ENCODE data around the gene RPUSD1.

The RPUSD1 gene

DNA sequence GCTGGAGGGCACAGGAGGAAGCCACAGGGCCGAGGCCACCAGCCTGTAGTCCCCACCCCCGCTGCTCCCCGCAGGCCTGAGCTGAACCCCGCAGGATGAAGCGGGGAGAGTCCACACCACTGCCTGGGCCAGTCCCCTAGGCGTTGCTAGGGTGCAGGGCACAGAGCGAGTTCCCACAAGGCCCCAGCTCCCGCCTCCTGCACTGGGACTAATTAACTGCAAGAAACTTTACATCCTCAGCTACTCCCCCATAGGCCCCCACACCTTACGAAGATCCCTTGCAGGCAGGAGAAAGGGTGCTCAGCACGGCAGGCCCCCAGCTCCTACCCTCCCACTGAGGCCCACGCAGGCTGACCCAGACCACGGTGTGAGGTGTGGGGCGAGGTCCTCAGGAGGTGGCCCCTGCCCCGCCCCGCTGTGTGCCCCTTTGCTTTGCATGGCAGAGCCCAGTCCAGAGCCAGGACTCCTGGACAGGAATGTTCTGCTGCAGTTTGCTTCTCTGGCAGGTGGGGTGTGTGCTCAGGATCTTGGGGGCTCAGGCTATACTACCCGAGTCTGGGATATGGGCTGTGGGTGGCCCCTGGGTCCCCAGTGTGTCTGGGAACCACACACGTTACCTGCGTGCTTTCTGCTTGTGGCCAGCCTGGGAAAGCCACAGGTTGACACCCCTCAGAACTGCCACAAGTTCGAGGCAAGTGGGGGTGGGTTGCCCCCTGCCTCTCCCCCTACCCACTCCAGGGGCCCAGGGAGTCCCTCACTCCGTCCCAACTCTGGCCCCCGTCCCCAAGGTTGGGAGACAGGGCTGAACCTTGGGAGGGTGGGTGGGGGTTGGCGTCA is 11.1 kb upstream of the RPUSD1 start:
- DNase-seq (ENCODE audit: low read depth) = no peak
- TF ChIP-seq, protein P1, sequence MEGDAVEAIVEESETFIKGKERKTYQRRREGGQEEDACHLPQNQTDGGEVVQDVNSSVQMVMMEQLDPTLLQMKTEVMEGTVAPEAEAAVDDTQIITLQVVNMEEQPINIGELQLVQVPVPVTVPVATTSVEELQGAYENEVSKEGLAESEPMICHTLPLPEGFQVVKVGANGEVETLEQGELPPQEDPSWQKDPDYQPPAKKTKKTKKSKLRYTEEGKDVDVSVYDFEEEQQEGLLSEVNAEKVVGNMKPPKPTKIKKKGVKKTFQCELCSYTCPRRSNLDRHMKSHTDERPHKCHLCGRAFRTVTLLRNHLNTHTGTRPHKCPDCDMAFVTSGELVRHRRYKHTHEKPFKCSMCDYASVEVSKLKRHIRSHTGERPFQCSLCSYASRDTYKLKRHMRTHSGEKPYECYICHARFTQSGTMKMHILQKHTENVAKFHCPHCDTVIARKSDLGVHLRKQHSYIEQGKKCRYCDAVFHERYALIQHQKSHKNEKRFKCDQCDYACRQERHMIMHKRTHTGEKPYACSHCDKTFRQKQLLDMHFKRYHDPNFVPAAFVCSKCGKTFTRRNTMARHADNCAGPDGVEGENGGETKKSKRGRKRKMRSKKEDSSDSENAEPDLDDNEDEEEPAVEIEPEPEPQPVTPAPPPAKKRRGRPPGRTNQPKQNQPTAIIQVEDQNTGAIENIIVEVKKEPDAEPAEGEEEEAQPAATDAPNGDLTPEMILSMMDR (conservative IDR thresholded peaks at IDR 0.05; ENCODE audit: low read depth, low read length) = no peak
- H3K4me3 ChIP-seq (ENCODE audit: low read length) = no peak overlapping the region

- no peak for DNase-seq (ENCODE audit: low read depth)
Measured at GRCh38 chr16:798666-799065, 10.5 kb upstream of the RPUSD1 start.

DNA sequence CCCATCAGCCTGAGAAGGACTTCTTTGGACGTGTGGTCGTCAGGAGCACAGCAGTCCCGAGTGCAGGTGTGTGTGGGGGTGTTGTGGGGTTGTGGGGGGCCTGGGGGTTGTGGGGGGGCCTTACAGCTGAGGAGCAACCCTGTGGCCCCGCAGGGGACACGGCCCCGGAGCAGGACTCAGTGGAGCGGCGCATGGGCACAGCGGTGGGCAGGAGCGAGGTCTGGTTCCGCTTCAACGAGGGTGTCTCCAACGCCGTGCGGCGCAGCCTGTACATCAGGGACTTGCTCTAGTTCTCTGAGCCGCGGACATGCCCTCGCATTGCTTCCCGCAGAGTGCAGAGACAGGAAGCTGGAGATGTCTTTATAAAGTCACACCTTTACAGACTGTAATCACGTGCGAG is 9.5 kb upstream of the RPUSD1 start:
- TF ChIP-seq, protein P1 (conservative IDR thresholded peaks at IDR 0.05; ENCODE audit: low read depth, low read length) = no peak
- DNase-seq (ENCODE audit: low read depth) = no peak
- H3K4me3 ChIP-seq (ENCODE audit: low read length) = no peak overlapping the region

More at GRCh38 chr16:798666-799065, 10.5 kb upstream of the RPUSD1 start:
- no peak overlapping the region for H3K4me3 ChIP-seq (ENCODE audit: low read length)
- TF ChIP-seq, protein P1 (conservative IDR thresholded peaks at IDR 0.05; ENCODE audit: low read depth, low read length) = no peak

- no peak for DNase-seq (ENCODE audit: low read depth)
- no peak overlapping the region for H3K4me3 ChIP-seq (ENCODE audit: low read length)
- TF ChIP-seq, protein P1 (conservative IDR thresholded peaks at IDR 0.05; ENCODE audit: low read depth, low read length) = no peak
Measured at GRCh38 chr16:797120-797420, 8.9 kb upstream of the RPUSD1 start.

- TF ChIP-seq, protein P1 (conservative IDR thresholded peaks at IDR 0.05; ENCODE audit: low read depth, low read length) = no peak
- H3K4me3 ChIP-seq (ENCODE audit: low read length) = no peak overlapping the region
- no peak for DNase-seq (ENCODE audit: low read depth)
Measured at GRCh38 chr16:796296-797119, 8.3 kb upstream of the RPUSD1 start.

GRCh38 chr16:795580-796229 is 7.5 kb upstream of the RPUSD1 start:
- DNase-seq (ENCODE audit: low read depth) = no peak
- TF ChIP-seq, protein P1 (conservative IDR thresholded peaks at IDR 0.05; ENCODE audit: low read depth, low read length) = no peak
- no peak overlapping the region for H3K4me3 ChIP-seq (ENCODE audit: low read length)
